ENCODE results near the gene LIPK. TPM values are rescaled to one million over a fixed set of nuclear protein-coding genes. Genes with fewer than 3 reads are reported as not detected.

Gene LIPK
- total and polyA plus RNA-seq, 2 experiments from 2014 or later, result not detected

DNA sequence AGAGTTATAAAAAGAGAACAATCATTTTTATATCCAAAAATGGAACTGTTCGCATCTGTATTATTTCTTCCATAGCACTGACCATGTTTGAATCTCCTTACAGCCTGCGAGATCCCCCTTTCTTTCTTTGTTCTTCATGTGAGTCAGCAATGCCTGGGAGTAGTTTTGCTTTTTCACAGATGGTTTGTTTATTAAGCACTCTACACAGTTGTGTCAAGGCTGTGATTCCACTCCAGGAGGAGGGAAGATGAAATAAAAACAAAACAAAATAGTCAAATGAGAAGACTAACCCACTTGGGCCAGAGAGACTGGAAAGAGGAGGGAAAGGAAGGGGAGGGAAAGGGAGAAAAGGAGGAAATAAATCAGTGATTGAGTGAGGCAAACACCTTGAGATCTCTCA, 34.0 kb upstream of the LIPK start:
- H3K4me3 ChIP-seq, result no peak overlapping the region
- no peaks in the 10 kb centered on the region for H3K79me2 ChIP-seq
- no peak overlapping the region for H3K27ac ChIP-seq
- WGBS (ENCODE audit: low lambda C conversion rate, missing lambda C conversion rate), result 76% methylated on average over 2 of the region's 2 CpGs
- no peaks in the 10 kb centered on the region for H3K36me3 ChIP-seq (replicated peaks; ENCODE audit: insufficient read depth, low read depth)
- TF ChIP-seq CTCF (IDR thresholded peaks at IDR 0.05; ENCODE audit: poor library complexity) (no peak), EZH2phosphoT487 (IDR thresholded peaks at IDR 0.05; ENCODE audit: low read depth, severe bottlenecking, unreplicated experiment) (no peak)
- no peak for DNase-seq (ENCODE audit: low spot score)
- H4K20me1 ChIP-seq (ENCODE audit: insufficient read depth, poor library complexity, severe bottlenecking), result no peaks in the 10 kb centered on the region
- no peak overlapping the region for H2AFZ ChIP-seq
- H3K9me2 ChIP-seq (replicated peaks; ENCODE audit: insufficient read depth), result no peaks in the 10 kb centered on the region
- no peaks in the 10 kb centered on the region for H3K27me3 ChIP-seq
- no peaks in the 10 kb centered on the region for H3K4me1 ChIP-seq (ENCODE audit: insufficient read depth)
- H3K4me2 ChIP-seq, result no peak overlapping the region
- no peaks in the 10 kb centered on the region for H3K9me3 ChIP-seq (ENCODE audit: low read depth)

GRCh38 chr10:88676283-88677060, 29.6 kb upstream of the LIPK start:
- H4K20me1 ChIP-seq (ENCODE audit: insufficient read depth, poor library complexity, severe bottlenecking), result no peaks in the 10 kb centered on the region
- no peaks in the 10 kb centered on the region for H3K9me3 ChIP-seq (ENCODE audit: low read depth)
- no peak overlapping the region for H3K4me3 ChIP-seq
- H3K9me2 ChIP-seq (replicated peaks; ENCODE audit: insufficient read depth), result no peaks in the 10 kb centered on the region
- peak; percentile 7 for DNase-seq (ENCODE audit: low spot score)
- H3K36me3 ChIP-seq (replicated peaks; ENCODE audit: insufficient read depth, low read depth), result no peaks in the 10 kb centered on the region
- H2AFZ ChIP-seq, result no peak overlapping the region
- H3K4me1 ChIP-seq (ENCODE audit: insufficient read depth), result no peaks in the 10 kb centered on the region
- no peak overlapping the region for H3K4me2 ChIP-seq
- H3K79me2 ChIP-seq, result no peaks in the 10 kb centered on the region
- TF ChIP-seq EZH2phosphoT487 (IDR thresholded peaks at IDR 0.05; ENCODE audit: low read depth, severe bottlenecking, unreplicated experiment) (no peak), EZH2 (IDR thresholded peaks at IDR 0.05; ENCODE audit: borderline replicate concordance) (no peak), CTCF (IDR thresholded peaks at IDR 0.05; ENCODE audit: poor library complexity) (no peak)
- no peaks in the 10 kb centered on the region for H3K27me3 ChIP-seq
- no peak overlapping the region for H3K27ac ChIP-seq
- WGBS (ENCODE audit: low lambda C conversion rate, missing lambda C conversion rate), result 61% methylated on average over 4 of the region's 4 CpGs

DNA sequence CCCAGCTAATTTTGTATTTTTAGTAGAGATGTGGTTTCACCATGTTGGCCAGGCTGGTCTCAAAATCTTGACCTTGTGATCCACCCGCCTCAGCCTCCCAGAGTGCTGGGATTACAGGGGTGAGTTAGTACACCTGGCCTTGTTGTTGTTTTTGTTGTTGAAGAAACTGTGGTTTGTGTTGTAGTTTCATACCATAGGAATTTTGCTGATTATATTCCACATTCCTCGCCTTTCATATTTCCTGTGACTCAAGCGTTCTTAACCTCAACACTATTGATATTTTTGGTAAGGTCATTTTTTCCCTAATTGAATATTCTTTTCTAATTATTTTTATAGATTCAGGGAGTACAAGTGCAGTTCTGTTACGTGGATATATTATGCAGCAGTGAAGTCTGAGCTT, 25.1 kb upstream of the LIPK start:
- Histone ChIP-seq H3K36me3 (replicated peaks; ENCODE audit: insufficient read depth, low read depth) (no peaks in the 10 kb centered on the region), H3K27ac (no peak overlapping the region), H3K9me3 (ENCODE audit: low read depth) (no peaks in the 10 kb centered on the region), H2AFZ (no peak overlapping the region), H3K27me3 (no peaks in the 10 kb centered on the region), H3K79me2 (no peaks in the 10 kb centered on the region), H3K4me3 (no peak overlapping the region), H3K4me2 (no peak overlapping the region), H4K20me1 (ENCODE audit: insufficient read depth, poor library complexity, severe bottlenecking) (no peaks in the 10 kb centered on the region), H3K4me1 (ENCODE audit: insufficient read depth) (no peaks in the 10 kb centered on the region), H3K9me2 (replicated peaks; ENCODE audit: insufficient read depth) (no peaks in the 10 kb centered on the region)
- TF ChIP-seq CTCF (IDR thresholded peaks at IDR 0.05; ENCODE audit: poor library complexity) (no peak), EZH2phosphoT487 (IDR thresholded peaks at IDR 0.05; ENCODE audit: low read depth, severe bottlenecking, unreplicated experiment) (no peak), EZH2 (IDR thresholded peaks at IDR 0.05; ENCODE audit: borderline replicate concordance) (no peak)
- WGBS (ENCODE audit: low lambda C conversion rate, missing lambda C conversion rate), result 88% methylated on average over 4 of the region's 4 CpGs
- DNase-seq (ENCODE audit: low spot score), result no peak
